Measurements from ENCODE around the gene MUC3A.
"Not testable (repeated sequence)": the region's sequence is repeated elsewhere in the genome, so short reads cannot be mapped to it uniquely, and the experiment has no call there.

The MUC3A gene, protein sequence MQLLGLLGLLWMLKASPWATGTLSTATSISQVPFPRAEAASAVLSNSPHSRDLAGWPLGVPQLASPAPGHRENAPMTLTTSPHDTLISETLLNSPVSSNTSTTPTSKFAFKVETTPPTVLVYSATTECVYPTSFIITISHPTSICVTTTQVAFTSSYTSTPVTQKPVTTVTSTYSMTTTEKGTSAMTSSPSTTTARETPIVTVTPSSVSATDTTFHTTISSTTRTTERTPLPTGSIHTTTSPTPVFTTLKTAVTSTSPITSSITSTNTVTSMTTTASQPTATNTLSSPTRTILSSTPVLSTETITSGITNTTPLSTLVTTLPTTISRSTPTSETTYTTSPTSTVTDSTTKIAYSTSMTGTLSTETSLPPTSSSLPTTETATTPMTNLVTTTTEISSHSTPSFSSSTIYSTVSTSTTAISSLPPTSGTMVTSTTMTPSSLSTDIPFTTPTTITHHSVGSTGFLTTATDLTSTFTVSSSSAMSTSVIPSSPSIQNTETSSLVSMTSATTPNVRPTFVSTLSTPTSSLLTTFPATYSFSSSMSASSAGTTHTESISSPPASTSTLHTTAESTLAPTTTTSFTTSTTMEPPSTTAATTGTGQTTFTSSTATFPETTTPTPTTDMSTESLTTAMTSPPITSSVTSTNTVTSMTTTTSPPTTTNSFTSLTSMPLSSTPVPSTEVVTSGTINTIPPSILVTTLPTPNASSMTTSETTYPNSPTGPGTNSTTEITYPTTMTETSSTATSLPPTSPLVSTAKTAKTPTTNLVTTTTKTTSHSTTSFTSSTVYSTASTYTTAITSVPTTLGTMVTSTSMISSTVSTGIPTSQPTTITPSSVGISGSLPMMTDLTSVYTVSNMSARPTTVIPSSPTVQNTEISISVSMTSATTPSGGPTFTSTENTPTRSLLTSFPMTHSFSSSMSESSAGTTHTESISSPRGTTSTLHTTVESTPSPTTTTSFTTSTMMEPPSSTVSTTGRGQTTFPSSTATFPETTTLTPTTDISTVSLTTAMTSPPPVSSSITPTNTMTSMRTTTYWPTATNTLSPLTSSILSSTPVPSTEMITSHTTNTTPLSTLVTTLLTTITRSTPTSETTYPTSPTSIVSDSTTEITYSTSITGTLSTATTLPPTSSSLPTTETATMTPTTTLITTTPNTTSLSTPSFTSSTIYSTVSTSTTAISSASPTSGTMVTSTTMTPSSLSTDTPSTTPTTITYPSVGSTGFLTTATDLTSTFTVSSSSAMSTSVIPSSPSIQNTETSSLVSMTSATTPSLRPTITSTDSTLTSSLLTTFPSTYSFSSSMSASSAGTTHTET (N-terminal part only)

DNA sequence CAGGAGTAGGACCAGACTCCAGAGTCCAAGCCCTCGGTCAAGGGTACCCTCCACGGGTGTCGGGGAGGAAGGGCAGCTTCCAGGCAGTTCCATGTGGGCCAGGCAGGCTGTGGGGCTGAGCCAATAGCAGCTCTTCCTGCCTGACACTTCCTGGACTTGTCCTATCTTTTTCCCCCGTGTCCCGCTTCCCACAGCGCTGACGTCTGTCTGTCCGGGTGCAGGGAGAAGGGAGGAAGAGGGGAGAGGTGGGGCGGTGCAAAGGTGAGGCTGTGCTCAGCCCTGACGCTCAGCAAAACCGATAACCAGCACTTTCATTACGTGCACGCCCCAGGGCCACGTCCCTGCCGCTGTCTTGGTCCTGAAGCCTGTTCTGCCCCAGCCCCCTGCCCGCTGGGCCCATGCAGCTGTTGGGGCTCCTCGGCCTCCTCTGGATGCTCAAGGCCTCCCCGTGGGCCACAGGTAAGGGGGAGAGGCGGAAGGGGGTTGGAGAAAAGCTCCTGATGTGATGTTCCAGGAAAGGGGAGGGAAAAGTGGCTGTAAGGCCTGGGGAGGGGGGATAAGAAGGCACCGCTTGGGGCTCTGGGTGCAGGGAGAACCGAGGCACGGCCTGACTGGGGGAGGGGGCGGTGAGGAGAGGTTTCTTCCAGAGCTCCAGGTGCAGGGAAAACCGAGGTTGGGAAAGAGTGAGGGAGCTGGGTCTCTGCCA is at the start of gene MUC3A:
MUC3A (plus strand) TSS at position 308 of the 706 bp plus-strand sequence; CDS start at position 399, 91 bp downstream.
- no peak for DNase-seq (ENCODE audit: low read depth)

DNA sequence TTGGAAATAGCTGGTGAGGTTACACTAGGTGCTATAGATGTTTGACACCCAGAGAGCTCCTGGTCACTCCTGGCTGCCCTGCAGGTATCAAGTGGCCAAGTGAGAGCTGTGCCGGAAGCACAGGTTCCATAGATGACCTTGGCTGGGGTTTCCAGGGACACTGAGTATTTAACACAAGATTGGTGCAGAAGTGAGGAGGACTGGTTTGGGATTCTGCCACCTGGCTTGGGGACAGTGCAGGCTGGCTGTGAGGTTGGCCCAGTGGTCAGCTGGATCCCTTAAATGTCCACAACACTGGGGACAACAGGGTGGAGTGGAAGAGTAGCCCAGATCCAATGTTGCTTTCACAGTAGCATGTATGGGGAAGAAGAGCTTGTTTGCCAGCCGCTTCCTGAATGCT is 48.4 kb upstream of the MUC3A start:
- DNase-seq (ENCODE audit: low read depth), result no peak

DNA sequence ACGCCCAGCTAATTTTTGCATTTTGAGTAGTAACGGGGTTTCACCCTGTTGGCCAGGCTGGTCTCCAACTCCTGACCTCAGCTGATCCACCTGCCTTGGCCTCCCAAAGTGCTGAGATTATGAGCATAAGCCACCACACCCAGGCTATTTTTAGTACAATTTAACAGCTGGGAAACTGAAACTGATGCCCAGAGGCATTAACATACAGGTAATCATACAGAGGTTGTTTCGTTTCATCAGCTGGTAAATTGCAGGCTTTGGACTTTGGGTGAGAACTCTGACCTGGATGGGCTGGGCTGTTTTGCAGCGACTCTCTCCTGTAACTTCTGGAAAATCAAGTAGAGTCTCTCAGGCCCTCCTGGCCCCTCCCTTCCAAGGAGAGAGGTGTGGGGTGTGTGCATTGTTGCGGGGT is 47.4 kb upstream of the MUC3A start:
- DNase-seq (ENCODE audit: low read depth), result no peak

DNA sequence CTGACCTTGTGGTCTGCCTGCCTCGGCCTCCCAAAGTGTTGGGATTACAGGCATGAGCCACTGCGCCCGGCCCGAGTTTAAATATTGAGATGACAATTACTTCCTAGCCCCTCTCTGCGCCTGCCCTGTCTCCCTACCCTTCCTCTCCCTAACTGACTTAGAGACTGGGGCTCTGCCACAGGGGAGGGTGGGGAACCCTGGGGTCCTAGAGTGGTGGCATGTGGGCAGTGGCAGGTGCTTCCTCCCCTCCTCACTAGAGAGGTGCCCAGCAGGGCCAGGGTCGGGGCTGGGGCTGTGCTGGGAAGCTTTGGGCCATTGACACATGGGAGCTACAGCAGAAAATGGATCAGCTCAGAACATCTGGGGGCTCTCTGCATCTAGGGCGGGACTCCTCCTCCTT is 46.7 kb upstream of the MUC3A start:
- no peak for DNase-seq (ENCODE audit: low read depth)

DNA sequence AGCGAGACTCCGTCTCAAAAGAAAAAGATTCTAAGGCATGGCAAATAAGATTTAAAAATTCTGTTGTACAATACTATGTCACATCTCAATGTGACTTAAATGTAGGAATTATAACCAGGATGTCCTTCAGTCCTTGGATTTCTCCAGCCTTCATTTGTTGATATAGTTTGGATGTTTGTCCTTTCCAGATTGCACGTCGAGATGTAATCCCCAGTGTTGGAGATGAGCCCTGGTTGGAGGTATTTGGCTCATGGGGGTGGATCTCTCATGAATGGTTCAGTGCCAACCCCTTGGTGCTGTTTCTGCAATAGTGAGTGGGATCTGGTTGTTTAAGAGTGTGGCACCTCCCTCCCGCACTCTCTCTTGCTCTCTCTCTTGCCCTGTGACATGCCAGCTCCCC is 40.8 kb upstream of the MUC3A start:
- DNase-seq (ENCODE audit: low read depth), result no peak

DNA sequence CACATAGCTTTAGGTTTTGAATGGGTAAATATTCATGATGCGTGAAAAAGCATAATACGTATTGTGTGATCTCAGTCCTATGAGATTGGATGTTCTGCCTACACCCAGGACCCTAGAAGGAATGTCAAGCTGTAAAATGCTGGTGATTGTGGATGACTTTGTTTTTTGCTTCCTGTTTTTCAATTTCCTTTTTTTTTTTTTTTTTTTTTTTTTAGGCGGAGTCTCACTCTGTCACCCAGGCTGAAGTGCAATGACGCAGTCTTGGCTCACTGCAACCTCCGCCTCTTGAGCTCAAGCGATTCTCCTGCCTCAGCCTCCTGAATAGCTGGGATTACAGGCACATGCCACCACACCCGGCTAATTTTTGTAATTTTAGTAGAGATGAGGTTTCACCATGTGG is 38.9 kb upstream of the MUC3A start:
- not testable (repeated sequence) for DNase-seq (ENCODE audit: low read depth)

DNA sequence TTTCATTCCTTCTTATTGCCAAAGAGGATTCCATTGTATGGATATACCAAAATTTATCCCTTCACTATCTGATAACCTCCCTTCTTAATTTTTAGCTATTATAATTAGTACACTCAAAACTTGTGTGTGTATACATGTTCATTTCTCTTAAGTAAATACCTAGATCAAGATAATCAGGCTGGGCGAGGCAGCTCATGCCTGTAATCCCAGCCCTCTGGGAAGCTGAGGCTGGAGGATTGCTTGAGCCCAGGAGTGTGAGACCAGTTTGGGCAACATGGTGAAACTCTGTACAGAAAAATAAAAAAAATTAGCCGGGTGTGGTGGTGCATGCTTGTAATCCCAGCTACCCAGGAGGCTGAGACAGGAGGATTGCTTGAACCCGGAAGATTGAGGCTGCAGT is 37.9 kb upstream of the MUC3A start:
- DNase-seq (ENCODE audit: low read depth), result no peak

DNA sequence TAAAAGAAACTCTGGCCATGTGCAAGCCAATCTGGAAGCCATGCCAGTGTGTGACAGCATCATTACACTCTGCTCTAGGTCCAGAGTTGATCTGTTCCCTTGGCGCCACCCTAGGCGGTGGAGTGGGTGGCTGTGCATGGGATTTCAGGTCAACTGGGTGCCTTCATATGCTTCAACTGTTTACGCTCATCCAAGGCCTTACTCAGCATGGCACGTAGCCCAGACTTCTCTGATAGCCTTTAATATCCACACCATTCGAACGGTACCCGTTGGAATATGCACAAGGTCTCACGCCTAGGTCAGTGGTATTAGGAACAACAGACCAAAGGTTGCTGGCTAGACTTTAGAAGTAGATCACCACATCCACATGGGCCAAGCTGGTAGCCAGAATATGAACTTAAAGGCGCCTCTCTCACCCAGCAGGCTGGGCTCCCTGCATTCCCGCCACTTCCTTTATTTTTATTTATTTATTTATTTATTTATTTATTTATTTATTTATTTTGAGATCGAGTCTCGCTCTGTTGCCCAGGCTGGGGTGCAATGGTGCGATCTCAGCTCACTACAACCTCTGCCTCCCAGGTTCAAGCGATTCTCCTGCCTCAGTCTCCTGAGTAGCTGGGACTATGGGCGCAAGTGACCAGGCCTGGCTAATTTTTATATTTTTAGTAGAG is 35.0 kb upstream of the MUC3A start:
- no peak for DNase-seq (ENCODE audit: low read depth)

DNA sequence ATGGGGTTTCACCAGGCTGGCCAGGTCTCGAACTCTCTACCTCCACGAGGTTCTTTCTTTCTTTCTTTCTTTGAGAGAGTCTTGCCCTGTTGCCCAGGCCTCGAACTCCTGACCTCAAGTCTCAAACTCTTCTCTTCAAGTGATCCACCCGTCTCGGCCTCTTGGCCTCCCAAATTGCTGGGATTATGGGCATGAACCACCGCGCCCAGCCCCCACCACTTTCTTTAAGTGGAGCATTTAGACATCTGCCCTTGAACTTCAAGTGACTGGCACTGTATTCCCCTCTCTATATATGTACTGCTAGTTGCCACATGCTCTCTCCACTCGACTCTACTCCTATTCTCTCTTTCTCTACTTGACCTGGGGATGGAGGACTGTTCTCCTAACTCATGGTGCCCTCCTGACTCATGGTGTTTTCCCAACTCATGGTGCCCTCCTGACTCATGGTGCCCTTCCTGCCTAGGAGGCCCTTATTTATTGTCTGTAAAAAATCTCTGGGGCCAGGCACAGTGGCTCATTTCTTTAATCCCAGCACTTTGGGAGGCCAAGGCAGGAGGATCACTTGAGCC is 34.4 kb upstream of the MUC3A start:
- DNase-seq (ENCODE audit: low read depth), result no peak

DNA sequence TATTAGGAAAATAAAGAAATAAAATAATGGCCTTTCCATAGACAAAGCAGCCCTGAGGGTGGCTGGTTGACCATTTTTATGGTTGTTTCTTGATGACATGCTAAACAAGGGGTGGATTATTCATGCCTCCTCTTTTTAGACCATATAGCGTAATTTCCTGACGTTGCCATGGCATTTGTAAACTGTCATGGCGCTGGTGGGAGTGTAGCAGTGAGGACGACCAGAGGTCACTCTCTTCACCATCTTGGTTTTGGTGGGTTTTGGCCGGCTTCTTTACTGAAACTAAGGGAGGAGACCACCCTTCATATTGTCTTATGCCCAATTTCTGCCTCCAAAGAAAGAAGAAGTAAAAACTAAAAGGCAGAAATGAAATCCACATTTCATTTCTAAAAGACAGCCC is 30.0 kb upstream of the MUC3A start:
- DNase-seq (ENCODE audit: low read depth), result not testable (repeated sequence)

DNA sequence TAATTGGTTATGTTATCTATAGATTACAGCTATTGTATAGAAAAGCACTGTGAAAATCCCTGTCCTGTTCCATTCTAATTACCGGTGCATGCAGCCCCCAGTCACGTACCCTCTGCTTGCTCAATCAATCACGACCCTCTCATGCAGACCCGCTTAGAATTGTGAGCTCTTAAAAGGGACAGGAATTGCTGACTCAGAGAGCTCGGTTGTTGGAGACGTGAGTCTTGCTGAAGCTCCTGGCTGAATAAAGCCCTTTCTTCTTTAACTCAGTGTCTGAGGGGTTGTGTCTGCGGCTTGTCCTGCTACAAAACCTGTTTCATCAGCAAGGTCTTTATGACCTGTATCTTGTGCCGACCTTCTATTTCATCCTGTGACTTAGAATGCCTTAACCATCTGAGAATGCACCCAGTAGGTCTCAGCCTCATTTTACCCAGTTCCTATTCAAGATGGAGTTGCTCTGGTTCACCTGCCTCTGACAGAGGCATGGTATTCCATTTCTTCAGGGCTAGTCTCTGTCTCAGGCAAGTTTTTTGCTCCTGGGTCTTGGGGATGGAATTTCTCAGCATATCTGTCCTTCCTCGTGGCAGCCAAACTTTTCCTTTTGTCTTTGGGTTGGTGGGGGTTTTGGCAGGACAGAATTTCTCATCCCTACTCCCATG is 29.4 kb upstream of the MUC3A start:
- DNase-seq (ENCODE audit: low read depth), result not testable (repeated sequence)

DNA sequence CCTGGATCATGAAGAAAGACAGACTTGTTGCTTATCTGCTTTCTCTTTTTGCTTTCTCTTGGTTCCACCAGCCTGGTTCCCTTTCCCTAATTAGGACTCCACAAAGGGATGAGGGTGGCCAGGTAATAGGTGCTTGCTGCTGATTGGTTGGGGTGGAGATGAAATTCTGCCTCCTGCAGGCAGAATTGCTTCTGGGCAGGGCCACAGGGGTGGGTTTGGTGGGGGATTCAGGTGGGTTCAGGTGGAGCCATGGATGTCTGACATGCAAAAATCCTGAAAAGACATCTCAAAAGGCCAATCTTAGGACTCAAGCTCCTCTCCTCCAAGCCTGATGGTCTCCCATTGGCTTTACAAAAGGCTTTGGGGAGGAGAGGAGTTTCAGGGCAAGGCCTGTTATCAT is 28.3 kb upstream of the MUC3A start:
- no peak for DNase-seq (ENCODE audit: low read depth)

DNA sequence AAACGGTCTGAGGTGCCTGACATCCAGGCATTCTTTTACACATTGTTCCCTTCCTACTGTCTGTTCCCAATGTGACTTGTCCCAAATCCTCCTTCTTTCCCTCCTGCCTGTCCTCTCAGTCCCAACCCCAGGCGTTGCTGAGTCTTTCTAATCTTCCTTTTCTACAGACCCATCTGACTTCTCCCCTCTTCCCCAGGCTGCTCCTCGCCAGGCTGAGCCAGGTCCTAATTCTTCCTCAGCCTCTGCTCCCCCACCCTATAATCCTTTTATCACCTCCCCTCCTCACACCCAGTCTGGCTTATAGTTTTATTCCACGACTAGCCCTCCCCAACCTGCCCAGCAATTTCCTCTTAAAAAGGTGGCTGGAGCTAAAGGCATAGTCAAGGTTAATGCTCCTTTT is 25.7 kb upstream of the MUC3A start:
- DNase-seq (ENCODE audit: low read depth), result not testable (repeated sequence)

DNA sequence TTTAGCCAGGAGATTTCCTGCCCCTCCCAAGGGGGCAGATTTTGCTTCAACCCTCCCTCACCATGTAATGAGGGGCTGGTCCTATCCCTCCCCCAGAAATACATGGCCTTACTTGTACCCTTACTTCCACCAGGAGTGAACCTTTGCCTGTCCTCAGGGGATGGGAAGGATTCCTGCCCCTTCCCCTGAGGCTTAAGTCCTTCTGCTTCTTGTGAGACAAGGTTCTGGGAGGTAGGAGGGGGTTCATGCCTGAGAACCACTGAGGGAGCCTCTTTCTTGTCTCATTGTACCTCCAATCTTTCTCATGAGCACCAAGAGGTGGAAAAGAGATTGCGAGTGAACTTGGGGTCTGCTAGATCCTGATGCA is 19.5 kb upstream of the MUC3A start:
- DNase-seq (ENCODE audit: low read depth), result no peak

DNA sequence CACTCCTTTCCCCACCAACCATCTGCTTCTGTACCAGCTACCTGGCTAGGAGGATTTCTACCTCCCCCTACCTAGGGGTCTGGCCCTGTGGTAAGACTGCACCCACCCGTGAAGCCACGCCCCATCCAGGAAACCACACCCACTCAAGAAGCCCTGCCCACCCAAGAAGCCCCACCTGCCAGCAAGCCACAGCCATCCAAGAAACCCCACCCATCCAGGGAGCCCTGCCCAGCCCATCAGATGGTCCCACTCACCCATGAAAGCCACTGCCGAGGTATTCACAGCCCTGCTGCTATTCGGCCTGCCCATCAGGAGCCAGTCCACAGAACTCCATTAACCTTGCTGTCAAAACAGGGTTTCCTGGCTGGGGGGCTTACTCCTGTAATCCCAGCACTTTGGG is 15.6 kb upstream of the MUC3A start:
- DNase-seq (ENCODE audit: low read depth), result no peak

DNA sequence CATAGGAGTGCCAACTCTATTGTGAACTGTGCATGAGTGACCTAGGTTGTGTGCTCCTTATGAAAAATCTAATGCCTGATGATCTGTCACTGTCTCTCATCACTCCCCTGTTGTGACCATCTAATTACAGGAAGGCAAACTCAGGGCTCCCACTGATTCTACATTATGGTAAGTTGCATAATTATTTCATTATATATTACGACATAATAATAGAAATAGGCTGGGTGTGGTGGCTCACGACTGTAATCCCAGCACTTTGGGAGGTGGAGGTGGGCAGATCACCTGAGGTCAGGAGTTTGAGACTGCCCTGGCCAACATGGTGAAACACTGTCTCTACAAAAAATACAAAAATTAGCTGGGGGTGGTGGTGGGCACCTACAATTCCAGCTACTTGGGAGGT is 14.0 kb upstream of the MUC3A start:
- DNase-seq (ENCODE audit: low read depth), result not testable (repeated sequence)

DNA sequence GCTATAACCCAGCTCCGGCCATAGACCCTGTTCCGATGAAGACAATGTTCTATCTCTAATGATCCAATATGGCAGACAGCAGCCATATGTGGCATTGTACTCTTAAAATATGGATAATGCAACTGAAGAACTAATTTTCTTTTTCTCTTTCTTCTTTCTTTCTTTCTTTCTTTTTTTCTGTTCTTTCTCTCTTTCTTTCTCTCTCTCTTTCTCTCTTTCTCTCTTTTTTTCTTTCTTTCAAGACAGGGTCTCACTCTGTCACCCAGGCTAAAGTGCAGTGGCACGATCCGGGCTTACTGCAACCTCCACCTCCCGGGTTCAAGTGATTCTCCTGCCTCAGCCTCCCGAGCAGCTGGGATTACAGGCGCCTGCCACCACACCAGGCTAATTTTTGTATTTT is 13.2 kb upstream of the MUC3A start:
- DNase-seq (ENCODE audit: low read depth), result not testable (repeated sequence)

DNA sequence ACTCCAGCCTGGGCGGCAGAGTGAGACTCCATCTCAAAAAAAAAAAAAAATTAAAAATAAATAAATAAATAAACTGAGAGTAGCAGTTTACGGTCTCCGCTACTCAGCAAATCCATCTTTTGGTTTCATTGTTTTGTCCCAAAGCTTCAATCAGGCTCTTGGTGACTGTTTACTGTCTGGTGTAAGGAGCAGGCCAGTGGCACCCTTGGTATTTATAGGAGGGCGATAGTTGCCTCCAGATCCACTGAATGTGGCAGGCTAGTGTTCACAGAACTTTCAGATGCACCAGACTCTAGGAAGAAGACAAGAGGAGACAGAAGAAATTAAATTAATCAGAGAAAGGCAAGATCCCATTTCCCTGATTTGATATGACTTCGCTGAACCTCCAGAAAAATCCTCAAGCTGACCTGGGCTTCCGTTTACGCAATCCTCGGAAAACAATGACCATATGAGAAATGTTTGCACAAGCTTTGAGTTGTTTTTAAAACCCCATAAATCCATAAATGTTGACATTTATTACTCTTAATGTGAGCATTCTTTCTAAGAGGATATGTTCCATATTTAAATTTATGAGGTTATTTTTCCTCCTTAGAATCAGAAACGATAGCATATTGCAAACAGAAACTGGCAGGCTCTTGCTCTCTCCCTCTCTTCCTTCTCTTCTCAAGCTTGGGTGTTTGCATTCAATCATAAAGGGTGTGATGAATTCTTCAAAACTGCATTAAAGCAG is 7.1 kb upstream of the MUC3A start:
- DNase-seq (ENCODE audit: low read depth), result no peak

DNA sequence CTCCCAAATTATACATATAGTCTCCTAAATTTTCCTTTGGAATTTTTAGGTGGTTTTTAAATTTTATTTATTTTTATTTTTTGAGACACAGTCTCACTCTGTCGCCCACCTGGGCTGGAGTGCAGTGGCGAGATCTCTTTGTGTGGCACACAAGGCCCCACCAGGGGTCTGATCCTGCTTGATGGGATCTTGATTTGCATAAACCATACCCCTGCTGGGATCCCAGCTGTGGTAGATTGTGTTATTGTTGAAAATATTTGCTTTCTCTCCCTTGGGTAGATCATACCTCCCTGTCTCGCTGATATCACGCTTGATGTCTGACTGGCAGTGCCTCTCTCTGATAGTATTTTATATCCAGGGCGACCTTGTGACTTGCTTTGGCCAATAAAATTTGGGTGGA is 5.6 kb upstream of the MUC3A start:
- DNase-seq (ENCODE audit: low read depth), result no peak

DNA sequence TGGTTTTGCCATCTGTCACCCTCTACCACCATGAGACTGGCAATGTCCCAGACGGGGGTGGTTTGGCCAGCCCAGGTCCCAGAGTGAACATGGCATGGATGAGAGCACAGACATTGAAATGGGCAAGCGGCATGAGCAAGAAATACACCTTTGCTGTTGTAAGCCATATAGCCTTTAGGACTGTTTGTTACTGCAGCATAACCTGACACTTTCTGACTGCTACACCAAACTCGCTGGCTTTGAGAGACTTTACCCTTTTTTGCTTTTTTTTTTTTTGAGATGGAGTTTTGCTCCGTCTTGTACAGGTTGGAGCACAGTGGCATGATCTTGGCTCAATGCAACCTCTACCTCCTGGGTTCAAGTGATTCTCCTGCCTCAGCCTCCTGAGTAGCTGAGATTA is 5.2 kb upstream of the MUC3A start:
- no peak for DNase-seq (ENCODE audit: low read depth)
